PFSK-1 (cell line): Measurements from ENCODE around the gene TOP2A.

Experiments
- FOXP2 ChIP-seq: optimal IDR thresholded peaks from 2 replicates; pipeline ENCODE3; 2011; ENCODE audit warnings: borderline replicate concordance, control low read depth, inconsistent platforms; ENCODE audit not compliant: insufficient read depth; ENCODE audit errors: extremely low read length, extremely low read depth
- POLR2AphosphoS5 ChIP-seq: IDR thresholded peaks from 2 replicates; pipeline ENCODE4 v1.6.1; 2012; ENCODE audit warnings: low read depth, mild to moderate bottlenecking, control low read depth, low read length, moderate library complexity
- REST ChIP-seq, 2 experiments: IDR thresholded peaks; 2 replicates each; pipeline versions ENCODE4 v1.6.1 to v1.8.0; 2011 to 2012; ENCODE audit warnings: low read depth in 2 of 2, low read length in 2 of 2, control low read depth in 1 of 2, inconsistent platforms in 1 of 2, mild to moderate bottlenecking in 1 of 2, moderate library complexity in 1 of 2; ENCODE audit not compliant: insufficient read depth in 1 of 2
- SIN3A ChIP-seq: IDR thresholded peaks from 2 replicates; pipeline ENCODE4 v1.6.1; 2012; ENCODE audit warnings: mild to moderate bottlenecking, low read length, moderate library complexity, borderline replicate concordance; ENCODE audit not compliant: insufficient read depth
- TAF1 ChIP-seq: IDR thresholded peaks from 2 replicates; pipeline ENCODE4 v1.6.1; 2012; ENCODE audit warnings: low read length, control low read depth, borderline replicate concordance; ENCODE audit not compliant: insufficient read depth

The TOP2A gene

GRCh38 chr17:40415390-40415789 lies 2.3 kb downstream of the TOP2A start:
- TF ChIP-seq POLR2AphosphoS5 (no peak), TAF1 (no peak), REST (IDR thresholded peaks at IDR 0.05; ENCODE audit: insufficient read depth in 1 of 2, low read depth in 2 of 2, low read length in 2 of 2) (no peak), FOXP2 (no peak), SIN3A (no peak)

GRCh38 chr17:40412880-40413279 lies 4.8 kb downstream of the TOP2A start:
- no peak for TF ChIP-seq TAF1
- TF ChIP-seq REST (IDR thresholded peaks at IDR 0.05; ENCODE audit: insufficient read depth in 1 of 2, low read depth in 2 of 2, low read length in 2 of 2): no peak
- TF ChIP-seq SIN3A: no peak
- TF ChIP-seq FOXP2: no peak
- TF ChIP-seq POLR2AphosphoS5: no peak

GRCh38 chr17:40411821-40412220 lies 5.9 kb downstream of the TOP2A start:
- no peak for TF ChIP-seq FOXP2
- no peak for TF ChIP-seq SIN3A
- no peak for TF ChIP-seq TAF1
- no peak for TF ChIP-seq POLR2AphosphoS5
- TF ChIP-seq REST (IDR thresholded peaks at IDR 0.05; ENCODE audit: insufficient read depth in 1 of 2, low read depth in 2 of 2, low read length in 2 of 2): no peak

GRCh38 chr17:40410082-40410481 lies 7.6 kb downstream of the TOP2A start:
- TF ChIP-seq SIN3A (no peak), FOXP2 (no peak), TAF1 (no peak), POLR2AphosphoS5 (no peak), REST (IDR thresholded peaks at IDR 0.05; ENCODE audit: insufficient read depth in 1 of 2, low read depth in 2 of 2, low read length in 2 of 2) (no peak)

GRCh38 chr17:40407460-40407859 lies 10.2 kb downstream of the TOP2A start:
- TF ChIP-seq SIN3A: no peak
- no peak for TF ChIP-seq FOXP2
- TF ChIP-seq POLR2AphosphoS5: no peak
- TF ChIP-seq TAF1: no peak
- TF ChIP-seq REST (IDR thresholded peaks at IDR 0.05; ENCODE audit: insufficient read depth in 1 of 2, low read depth in 2 of 2, low read length in 2 of 2): no peak
